BJ (cell line): ENCODE results near the gene IP6K2. TPM values are rescaled to one million over a fixed set of nuclear protein-coding genes. Genes with fewer than 3 reads are reported as not detected.
"Not testable (repeated sequence)": the region's sequence is repeated elsewhere in the genome, so short reads cannot be mapped to it uniquely, and the experiment has no call there.

Source experiments
- CTCF ChIA-PET: fragments of 350-600 bp; formaldehyde crosslinking; extraction: SDS; loops from one replicate; lab custom pipeline; 2021; ENCODE audit warnings: antibody characterized with exemption, inconsistent platforms; lab: Yijun Ruan, JAX
- POLR2A ChIA-PET: fragments of 300-600 bp; sonication (Branson Sonifier 250); formaldehyde crosslinking; extraction: SDS; loops from one replicate; lab custom pipeline; 2021; ENCODE audit warnings: antibody characterized with exemption; lab: Charles Lee
- DNase-seq: peaks from one replicate; pipeline ENCODE4 v3.0.0-alpha.2; 2011; ENCODE audit warnings: low read depth
- H3K27me3 ChIP-seq: 2 replicates; pipeline ENCODE4 v1.6.0; 2011; ENCODE audit warnings: low read length; ENCODE audit not compliant: control insufficient read depth, insufficient read depth
- H3K36me3 ChIP-seq: 2 replicates; pipeline ENCODE4 v1.5.1; 2011; ENCODE audit warnings: low read length; ENCODE audit not compliant: control insufficient read depth, insufficient read depth
- H3K4me3 ChIP-seq: 2 replicates; pipeline ENCODE4 v1.5.1; 2011; ENCODE audit warnings: low read depth, mild to moderate bottlenecking, control low read depth, low read length
- CTCF ChIP-seq: IDR thresholded peaks from 2 replicates; pipeline ENCODE4 v1.5.1; 2011; ENCODE audit warnings: low read depth, mild to moderate bottlenecking, control low read depth, inconsistent platforms, low read length, moderate library complexity; ENCODE audit not compliant: insufficient read depth
- polyA plus RNA-seq: library from polyadenylated mRNA; depleted of rRNA; stranded (reverse); fragments of >200 nt; gene quantifications from 2 replicates; pipeline ENCODE4 v1.2.3, GENCODE V29; 2011

The IP6K2 gene
- polyA plus RNA-seq, 1 experiment: 89.9 TPM

GRCh38 chr3:48743773-48744172 is 26.8 kb upstream of the IP6K2 start:
- CTCF ChIA-PET: no interaction called here
- no peak for TF ChIP-seq CTCF
- no peaks in the 10 kb centered on the region for H3K27me3 ChIP-seq
- no peak overlapping the region for H3K4me3 ChIP-seq
- peaks cover 2% of the 10 kb centered on the region for H3K36me3 ChIP-seq
- DNase-seq: no peak
- POLR2A ChIA-PET: no interaction called here

GRCh38 chr3:48741226-48741625 is 24.2 kb upstream of the IP6K2 start:
- CTCF ChIA-PET: interaction anchor here (2.4 to 2.7 kb wide), 4 partner anchors 8 to 19 kb away, joined by 14 to 30 read pairs (median 18); no protein-coding TSS in a partner anchor

GRCh38 chr3:48739955-48740823 is 23.2 kb upstream of the IP6K2 start:
- POLR2A ChIA-PET: interaction anchor here (0.6 kb wide), 1 partner anchor 9 kb away, joined by 5 read pairs; no protein-coding TSS in a partner anchor
- CTCF ChIA-PET: interaction anchor here (0.6 to 5.9 kb wide), 33 partner anchors 9 to 730 kb away, joined by 3 to 34 read pairs (median 4); partner anchors contain the start of genes DAG1, IP6K2 and NCKIPSD
- Histone ChIP-seq H3K36me3 (no peaks in the 10 kb centered on the region), H3K4me3 (no peak overlapping the region), H3K27me3 (no peaks in the 10 kb centered on the region)
- peak; percentile 93 for TF ChIP-seq CTCF
- no peak for DNase-seq

More at GRCh38 chr3:48741226-48741625, 24.2 kb upstream of the IP6K2 start:
- H3K27me3 ChIP-seq, H3K4me3 ChIP-seq, H3K36me3 ChIP-seq, POLR2A ChIA-PET, DNase-seq: not testable (repeated sequence)

GRCh38 chr3:48739617-48739954 is 22.6 kb upstream of the IP6K2 start:
- no peak for TF ChIP-seq CTCF
- H3K4me3 ChIP-seq: no peak overlapping the region
- H3K36me3 ChIP-seq: no peaks in the 10 kb centered on the region
- ChIA-PET POLR2A (no interaction called here), CTCF (interaction anchor here (0.6 to 5.9 kb wide), 33 partner anchors 8 to 730 kb away, joined by 3 to 34 read pairs (median 4); partner anchors contain the start of genes DAG1, IP6K2 and NCKIPSD)
- no peaks in the 10 kb centered on the region for H3K27me3 ChIP-seq
- no peak for DNase-seq

- no peak for TF ChIP-seq CTCF
- no peaks in the 10 kb centered on the region for H3K36me3 ChIP-seq
- H3K4me3 ChIP-seq: no peak overlapping the region
- no peaks in the 10 kb centered on the region for H3K27me3 ChIP-seq
- no peak for DNase-seq
- CTCF ChIA-PET: interaction anchor here (0.6 to 5.9 kb wide), 33 partner anchors 8 to 731 kb away, joined by 3 to 34 read pairs (median 4); partner anchors contain the start of genes DAG1, IP6K2 and NCKIPSD
- POLR2A ChIA-PET: no interaction called here
Measured at GRCh38 chr3:48738926-48739616, 22.1 kb upstream of the IP6K2 start.
